Measurements from ENCODE around the gene INO80C.

DNA sequence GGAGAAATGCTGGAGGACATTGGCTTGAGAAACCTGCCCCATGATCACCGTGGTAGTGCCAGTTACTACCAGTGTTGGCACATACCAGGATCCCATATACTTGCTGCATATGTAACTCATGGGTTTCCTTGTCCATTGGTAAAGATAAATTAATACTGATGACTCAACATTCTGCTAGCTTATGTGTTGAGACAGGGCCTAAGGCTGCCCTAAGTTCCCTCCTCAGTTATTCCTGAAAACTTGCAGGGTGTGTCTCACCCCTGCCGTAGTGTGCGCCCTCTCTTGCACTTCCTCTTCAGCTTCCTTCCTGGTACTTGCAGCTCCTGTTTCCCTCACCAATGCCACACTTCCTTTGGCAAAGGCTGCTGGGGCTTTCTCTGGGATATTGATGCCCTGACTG lies 4.3 kb upstream of the INO80C start:
- TF ChIP-seq, protein P1, sequence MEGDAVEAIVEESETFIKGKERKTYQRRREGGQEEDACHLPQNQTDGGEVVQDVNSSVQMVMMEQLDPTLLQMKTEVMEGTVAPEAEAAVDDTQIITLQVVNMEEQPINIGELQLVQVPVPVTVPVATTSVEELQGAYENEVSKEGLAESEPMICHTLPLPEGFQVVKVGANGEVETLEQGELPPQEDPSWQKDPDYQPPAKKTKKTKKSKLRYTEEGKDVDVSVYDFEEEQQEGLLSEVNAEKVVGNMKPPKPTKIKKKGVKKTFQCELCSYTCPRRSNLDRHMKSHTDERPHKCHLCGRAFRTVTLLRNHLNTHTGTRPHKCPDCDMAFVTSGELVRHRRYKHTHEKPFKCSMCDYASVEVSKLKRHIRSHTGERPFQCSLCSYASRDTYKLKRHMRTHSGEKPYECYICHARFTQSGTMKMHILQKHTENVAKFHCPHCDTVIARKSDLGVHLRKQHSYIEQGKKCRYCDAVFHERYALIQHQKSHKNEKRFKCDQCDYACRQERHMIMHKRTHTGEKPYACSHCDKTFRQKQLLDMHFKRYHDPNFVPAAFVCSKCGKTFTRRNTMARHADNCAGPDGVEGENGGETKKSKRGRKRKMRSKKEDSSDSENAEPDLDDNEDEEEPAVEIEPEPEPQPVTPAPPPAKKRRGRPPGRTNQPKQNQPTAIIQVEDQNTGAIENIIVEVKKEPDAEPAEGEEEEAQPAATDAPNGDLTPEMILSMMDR (IDR thresholded peaks at IDR 0.05): no peak
- TF ChIP-seq CBFB (CRISPR knock-in tag; IDR thresholded peaks at IDR 0.05; ENCODE audit: low read depth) (no peak), RELA (CRISPR knock-in tag; IDR thresholded peaks at IDR 0.05; ENCODE audit: borderline replicate concordance) (no peak), NFE2L1 (CRISPR knock-in tag; IDR thresholded peaks at IDR 0.05) (no peak), TCF7 (CRISPR knock-in tag; IDR thresholded peaks at IDR 0.05; ENCODE audit: low read depth) (no peak), ZNF317 (CRISPR knock-in tag; IDR thresholded peaks at IDR 0.05; ENCODE audit: borderline replicate concordance, low read depth) (no peak), ZBTB21 (CRISPR knock-in tag; IDR thresholded peaks at IDR 0.05; ENCODE audit: borderline replicate concordance) (no peak)
- TF ChIP-seq, protein P2, sequence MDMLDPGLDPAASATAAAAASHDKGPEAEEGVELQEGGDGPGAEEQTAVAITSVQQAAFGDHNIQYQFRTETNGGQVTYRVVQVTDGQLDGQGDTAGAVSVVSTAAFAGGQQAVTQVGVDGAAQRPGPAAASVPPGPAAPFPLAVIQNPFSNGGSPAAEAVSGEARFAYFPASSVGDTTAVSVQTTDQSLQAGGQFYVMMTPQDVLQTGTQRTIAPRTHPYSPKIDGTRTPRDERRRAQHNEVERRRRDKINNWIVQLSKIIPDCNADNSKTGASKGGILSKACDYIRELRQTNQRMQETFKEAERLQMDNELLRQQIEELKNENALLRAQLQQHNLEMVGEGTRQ (CRISPR knock-in tag; IDR thresholded peaks at IDR 0.05): no peak

Data from WTC11 (cell line).